GM11168 (cell line): Measurements from ENCODE around the gene LINGO4.
"Not testable (repeated sequence)": the region's sequence is repeated elsewhere in the genome, so short reads cannot be mapped to it uniquely, and the experiment has no call there.

ENCODE experiments used
- in situ Hi-C: fragments of 300-500 bp; cut with MboI; formaldehyde crosslinking; loops from one replicate; pipeline ENCODE4 v1.12.0; 2022; ENCODE audit warnings: low sequenced_read_pairs; ENCODE audit not compliant: unreplicated experiment

The LINGO4 gene

GRCh38 chr1:151790071-151790939 lies 14.9 kb downstream of the LINGO4 start, which contains the start of gene TDRKH:
TDRKH (minus strand) TSS chr1:151790500; CDS start chr1:151783022, 7,478 bp downstream.
- in situ Hi-C loops: no loop called here

- in situ Hi-C loops: no loop called here
Measured at GRCh38 chr1:151787689-151788088, 17.5 kb downstream of the LINGO4 start.

- in situ Hi-C loops: no loop called here
Measured at GRCh38 chr1:151783796-151784195, 21.4 kb downstream of the LINGO4 start.

GRCh38 chr1:151782741-151783140 lies 22.5 kb downstream of the LINGO4 start:
- in situ Hi-C loops: no loop called here

- in situ Hi-C loops: not testable (repeated sequence)
Measured at GRCh38 chr1:151782026-151782425, 23.2 kb downstream of the LINGO4 start.

- in situ Hi-C loops: not testable (repeated sequence)
Measured at GRCh38 chr1:151780736-151781135, 24.5 kb downstream of the LINGO4 start.

- in situ Hi-C loops: no loop called here
Measured at GRCh38 chr1:151779852-151780251, 25.4 kb downstream of the LINGO4 start.

GRCh38 chr1:151777317-151777716 lies 27.9 kb downstream of the LINGO4 start:
- in situ Hi-C loops: no loop called here

- in situ Hi-C loops: no loop called here
Measured at GRCh38 chr1:151776665-151777062, 28.6 kb downstream of the LINGO4 start.

- in situ Hi-C loops: no loop called here
Measured at GRCh38 chr1:151775894-151776664, 29.1 kb downstream of the LINGO4 start.

GRCh38 chr1:151774256-151774922 lies 30.8 kb downstream of the LINGO4 start:
- in situ Hi-C loops: no loop called here

- in situ Hi-C loops: no loop called here
Measured at GRCh38 chr1:151773702-151774101, 31.5 kb downstream of the LINGO4 start.

- in situ Hi-C loops: not testable (repeated sequence)
Measured at GRCh38 chr1:151769270-151769669, 35.9 kb downstream of the LINGO4 start.

GRCh38 chr1:151768351-151769066 lies 36.7 kb downstream of the LINGO4 start:
- in situ Hi-C loops: not testable (repeated sequence)

- in situ Hi-C loops: no loop called here
Measured at GRCh38 chr1:151763990-151764389, 41.2 kb downstream of the LINGO4 start.

GRCh38 chr1:151762941-151763921 lies 42.0 kb downstream of the LINGO4 start, which contains the start of gene MRPL9:
MRPL9 (minus strand) TSS chr1:151763496; CDS start chr1:151763479, 17 bp downstream.
- in situ Hi-C loops: no loop called here

GRCh38 chr1:151760597-151761385 lies 44.4 kb downstream of the LINGO4 start:
- in situ Hi-C loops: no loop called here

GRCh38 chr1:151759241-151759640 lies 46.0 kb downstream of the LINGO4 start:
- in situ Hi-C loops: no loop called here
